Panc1 (cell line): Measurements from ENCODE around the gene EFEMP1. TPM values are rescaled to one million over a fixed set of nuclear protein-coding genes. Genes with fewer than 3 reads are reported as not detected.

Source experiments
- ATAC-seq: fragments of 200-7000 bp; cut with Tn5 transposase; 2 replicates; pipeline ENCODE4 v1.9.1; 2020; ENCODE audit warnings: mild to moderate bottlenecking, moderate library complexity
- BruUV-seq: library from RNA; stranded (reverse); fragments of 400-500 nt; replicated peaks from 2 replicates; lab custom pipeline; 2021; lab: Mats Ljungman, UMichigan
- CTCF ChIA-PET: fragments of 300-600 bp; sonication (Branson Sonifier 250); formaldehyde crosslinking; loops from one replicate; lab custom pipeline; 2022; ENCODE audit warnings: antibody characterized with exemption; lab: Charles Lee
- POLR2A ChIA-PET: fragments of 300-600 bp; sonication (Branson Sonifier 250); formaldehyde crosslinking; loops from one replicate; lab custom pipeline; 2022; ENCODE audit warnings: antibody characterized with exemption; lab: Charles Lee
- DNase-seq: peaks from one replicate; pipeline ENCODE4 v3.0.0-alpha.2; 2010; ENCODE audit warnings: low read depth, low spot score
- H3K27ac ChIP-seq: 2 replicates; pipeline ENCODE4 v1.5.1; 2011; ENCODE audit warnings: mild to moderate bottlenecking, low read length, inconsistent platforms
- H3K27me3 ChIP-seq: fragments of 200-500 bp; sonication (Bioruptor generic); 2 replicates; pipeline ENCODE4 v1.6.0; 2014; ENCODE audit warnings: low read length, inconsistent platforms; ENCODE audit not compliant: control insufficient read depth, insufficient read depth
- H3K36me3 ChIP-seq: fragments of 200-500 bp; sonication (Bioruptor generic); 2 replicates; pipeline ENCODE4 v1.5.1; 2014; ENCODE audit warnings: inconsistent platforms, mild to moderate bottlenecking, low read length, moderate library complexity; ENCODE audit not compliant: control insufficient read depth, insufficient read depth
- H3K4me1 ChIP-seq: 2 replicates; pipeline ENCODE4 v1.5.1; 2011; ENCODE audit warnings: inconsistent platforms, mild to moderate bottlenecking, low read length, moderate library complexity; ENCODE audit not compliant: control insufficient read depth, insufficient read depth
- H3K4me3 ChIP-seq, 2 experiments: 2 replicates each; pipeline ENCODE4 v1.5.1; 2011 to 2012; ENCODE audit warnings: low read depth in 2 of 2, low read length in 2 of 2, mild to moderate bottlenecking in 2 of 2, inconsistent platforms in 1 of 2, moderate library complexity in 1 of 2
- H3K9me3 ChIP-seq: fragments of 200-500 bp; sonication (Bioruptor generic); 2 replicates; pipeline ENCODE4 v1.5.1; 2014; ENCODE audit warnings: low read depth, mild to moderate bottlenecking, inconsistent platforms, low read length, moderate library complexity; ENCODE audit not compliant: control insufficient read depth, insufficient read depth
- POLR2AphosphoS5 ChIP-seq: IDR thresholded peaks from 2 replicates; pipeline ENCODE4 v1.6.1; 2012; ENCODE audit warnings: mild to moderate bottlenecking, low read depth, low read length, moderate library complexity
- SIN3A ChIP-seq: IDR thresholded peaks from 2 replicates; pipeline ENCODE4 v1.6.1; 2012; ENCODE audit warnings: low read depth, mild to moderate bottlenecking, low read length, moderate library complexity, borderline replicate concordance; ENCODE audit not compliant: insufficient read depth
- TCF7L2 ChIP-seq: IDR thresholded peaks from 2 replicates; pipeline ENCODE4 v1.6.1; 2011; ENCODE audit warnings: mild to moderate bottlenecking, low read depth, low read length, inconsistent platforms
- in situ Hi-C: cut with HindIII; loops from 2 replicates; pipeline ENCODE4 v1.10.0; 2016; ENCODE audit warnings: low sequenced_read_pairs, low pct_unique_long_range_greater_than_20kb
- intact Hi-C: fragments of 100-400 bp; cut with micrococcal nuclease; formaldehyde crosslinking; loops from one replicate; pipeline ENCODE4 v1.10.0; 2022; ENCODE audit not compliant: unreplicated experiment
- total RNA-seq: library from RNA; stranded (reverse); gene quantifications from one replicate; pipeline ENCODE4 v1.2.1, GENCODE V29; 2021; ENCODE audit not compliant: unreplicated experiment
- TF ChIP-seq, protein P1 (sequence below), 2 experiments: IDR thresholded peaks; 2 replicates each; pipeline ENCODE4 v1.6.1; 2011 to 2012; ENCODE audit warnings: low read depth in 2 of 2, control low read depth in 1 of 2, low read length in 1 of 2, mild to moderate bottlenecking in 1 of 2, moderate library complexity in 1 of 2; ENCODE audit not compliant: insufficient read depth in 1 of 2
- TF ChIP-seq, protein P2 (sequence below): fragments of 450-650 bp; IDR thresholded peaks from 2 replicates; pipeline ENCODE4 v1.5.1; 2017; ENCODE audit warnings: mild to moderate bottlenecking

Gene EFEMP1
- total RNA-seq, 1 experiment from 2014 or later, result 15.5 TPM

DNA sequence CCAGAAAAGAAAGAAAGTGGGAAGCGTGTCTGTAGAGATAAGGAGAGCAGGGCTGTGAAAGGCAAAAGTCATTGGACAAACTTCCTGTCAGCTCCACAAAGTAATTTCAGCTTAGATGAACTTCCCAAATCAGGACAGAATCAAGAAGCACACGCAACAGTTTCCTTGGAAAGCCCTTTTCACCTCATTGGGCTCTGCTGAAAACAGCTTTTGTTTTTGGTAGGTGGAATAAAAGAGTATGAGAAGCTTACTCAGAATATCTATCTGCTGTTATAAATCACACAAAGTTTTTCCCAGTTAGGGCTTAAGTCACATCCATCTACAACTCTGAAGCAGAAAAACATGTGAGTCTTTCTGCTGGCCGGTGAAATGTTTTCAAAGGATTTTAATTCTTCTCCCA lies 42.4 kb upstream of the EFEMP1 start:
- Histone ChIP-seq H3K27me3 (no peaks in the 10 kb centered on the region), H3K4me3 (no peak overlapping the region), H3K4me1 (no peaks in the 10 kb centered on the region), H3K27ac (no peak overlapping the region), H3K9me3 (no peaks in the 10 kb centered on the region), H3K36me3 (no peaks in the 10 kb centered on the region)
- intact Hi-C loops, result no loop called here
- POLR2A ChIA-PET, result no interaction called here
- CTCF ChIA-PET, result no interaction called here
- TF ChIP-seq SIN3A, result no peak
- TF ChIP-seq, protein P1, sequence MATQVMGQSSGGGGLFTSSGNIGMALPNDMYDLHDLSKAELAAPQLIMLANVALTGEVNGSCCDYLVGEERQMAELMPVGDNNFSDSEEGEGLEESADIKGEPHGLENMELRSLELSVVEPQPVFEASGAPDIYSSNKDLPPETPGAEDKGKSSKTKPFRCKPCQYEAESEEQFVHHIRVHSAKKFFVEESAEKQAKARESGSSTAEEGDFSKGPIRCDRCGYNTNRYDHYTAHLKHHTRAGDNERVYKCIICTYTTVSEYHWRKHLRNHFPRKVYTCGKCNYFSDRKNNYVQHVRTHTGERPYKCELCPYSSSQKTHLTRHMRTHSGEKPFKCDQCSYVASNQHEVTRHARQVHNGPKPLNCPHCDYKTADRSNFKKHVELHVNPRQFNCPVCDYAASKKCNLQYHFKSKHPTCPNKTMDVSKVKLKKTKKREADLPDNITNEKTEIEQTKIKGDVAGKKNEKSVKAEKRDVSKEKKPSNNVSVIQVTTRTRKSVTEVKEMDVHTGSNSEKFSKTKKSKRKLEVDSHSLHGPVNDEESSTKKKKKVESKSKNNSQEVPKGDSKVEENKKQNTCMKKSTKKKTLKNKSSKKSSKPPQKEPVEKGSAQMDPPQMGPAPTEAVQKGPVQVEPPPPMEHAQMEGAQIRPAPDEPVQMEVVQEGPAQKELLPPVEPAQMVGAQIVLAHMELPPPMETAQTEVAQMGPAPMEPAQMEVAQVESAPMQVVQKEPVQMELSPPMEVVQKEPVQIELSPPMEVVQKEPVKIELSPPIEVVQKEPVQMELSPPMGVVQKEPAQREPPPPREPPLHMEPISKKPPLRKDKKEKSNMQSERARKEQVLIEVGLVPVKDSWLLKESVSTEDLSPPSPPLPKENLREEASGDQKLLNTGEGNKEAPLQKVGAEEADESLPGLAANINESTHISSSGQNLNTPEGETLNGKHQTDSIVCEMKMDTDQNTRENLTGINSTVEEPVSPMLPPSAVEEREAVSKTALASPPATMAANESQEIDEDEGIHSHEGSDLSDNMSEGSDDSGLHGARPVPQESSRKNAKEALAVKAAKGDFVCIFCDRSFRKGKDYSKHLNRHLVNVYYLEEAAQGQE (IDR thresholded peaks at IDR 0.05; ENCODE audit: insufficient read depth in 1 of 2, low read depth in 2 of 2, low read length in 1 of 2), result no peak
- TF ChIP-seq POLR2AphosphoS5, result no peak
- in situ Hi-C loops, result no loop called here
- DNase-seq, result no peak
- no peak for ATAC-seq
- BruUV-seq, result no TSS peak

DNA sequence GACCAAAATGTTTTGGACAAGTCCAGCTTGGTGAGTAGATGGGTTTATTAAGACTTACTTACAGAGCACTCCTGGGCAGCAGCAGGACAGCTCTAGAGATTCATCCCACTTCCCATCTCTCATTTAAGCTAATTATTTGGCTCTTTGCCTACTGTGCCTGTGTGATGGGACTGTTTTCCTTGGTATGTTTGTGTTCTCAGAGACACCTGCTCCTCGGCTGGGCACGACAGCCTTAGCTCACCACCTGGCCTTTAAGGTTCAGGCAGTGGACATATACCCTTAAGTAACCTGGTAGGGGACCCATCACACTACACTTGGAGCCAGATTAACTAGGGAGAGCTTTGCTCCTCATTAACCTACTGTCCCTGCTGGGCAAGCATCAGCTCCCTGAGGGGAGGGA lies 41.7 kb upstream of the EFEMP1 start:
- POLR2A ChIA-PET, result no interaction called here
- DNase-seq, result no peak
- CTCF ChIA-PET, result interaction anchor here (1.6 kb wide), 1 partner anchor 248 kb away, joined by 5 read pairs; no protein-coding TSS in a partner anchor
- no peaks in the 10 kb centered on the region for H3K36me3 ChIP-seq
- no peaks in the 10 kb centered on the region for H3K9me3 ChIP-seq
- H3K27ac ChIP-seq, result no peak overlapping the region
- no peak for ATAC-seq
- BruUV-seq, result no TSS peak
- H3K4me3 ChIP-seq, result no peak overlapping the region
- H3K27me3 ChIP-seq, result no peaks in the 10 kb centered on the region
- intact Hi-C loops (no loop called here), in situ Hi-C loops (no loop called here)
- no peak for TF ChIP-seq POLR2AphosphoS5
- no peak for TF ChIP-seq TCF7L2
- TF ChIP-seq, protein P2, sequence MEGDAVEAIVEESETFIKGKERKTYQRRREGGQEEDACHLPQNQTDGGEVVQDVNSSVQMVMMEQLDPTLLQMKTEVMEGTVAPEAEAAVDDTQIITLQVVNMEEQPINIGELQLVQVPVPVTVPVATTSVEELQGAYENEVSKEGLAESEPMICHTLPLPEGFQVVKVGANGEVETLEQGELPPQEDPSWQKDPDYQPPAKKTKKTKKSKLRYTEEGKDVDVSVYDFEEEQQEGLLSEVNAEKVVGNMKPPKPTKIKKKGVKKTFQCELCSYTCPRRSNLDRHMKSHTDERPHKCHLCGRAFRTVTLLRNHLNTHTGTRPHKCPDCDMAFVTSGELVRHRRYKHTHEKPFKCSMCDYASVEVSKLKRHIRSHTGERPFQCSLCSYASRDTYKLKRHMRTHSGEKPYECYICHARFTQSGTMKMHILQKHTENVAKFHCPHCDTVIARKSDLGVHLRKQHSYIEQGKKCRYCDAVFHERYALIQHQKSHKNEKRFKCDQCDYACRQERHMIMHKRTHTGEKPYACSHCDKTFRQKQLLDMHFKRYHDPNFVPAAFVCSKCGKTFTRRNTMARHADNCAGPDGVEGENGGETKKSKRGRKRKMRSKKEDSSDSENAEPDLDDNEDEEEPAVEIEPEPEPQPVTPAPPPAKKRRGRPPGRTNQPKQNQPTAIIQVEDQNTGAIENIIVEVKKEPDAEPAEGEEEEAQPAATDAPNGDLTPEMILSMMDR, result no peak
- TF ChIP-seq SIN3A, result no peak
- TF ChIP-seq, protein P1 (IDR thresholded peaks at IDR 0.05; ENCODE audit: insufficient read depth in 1 of 2, low read depth in 2 of 2, low read length in 1 of 2), result no peak
- no peaks in the 10 kb centered on the region for H3K4me1 ChIP-seq
